GF-D8 (cell line): ENCODE results near the gene CDC16.
"Not testable (repeated sequence)": the region's sequence is repeated elsewhere in the genome, so short reads cannot be mapped to it uniquely, and the experiment has no call there.

Experiments
- DNase-seq: peaks from one replicate; lab custom pipeline; 2025; lab: John Stamatoyannopoulos, UW

Gene CDC16

DNA sequence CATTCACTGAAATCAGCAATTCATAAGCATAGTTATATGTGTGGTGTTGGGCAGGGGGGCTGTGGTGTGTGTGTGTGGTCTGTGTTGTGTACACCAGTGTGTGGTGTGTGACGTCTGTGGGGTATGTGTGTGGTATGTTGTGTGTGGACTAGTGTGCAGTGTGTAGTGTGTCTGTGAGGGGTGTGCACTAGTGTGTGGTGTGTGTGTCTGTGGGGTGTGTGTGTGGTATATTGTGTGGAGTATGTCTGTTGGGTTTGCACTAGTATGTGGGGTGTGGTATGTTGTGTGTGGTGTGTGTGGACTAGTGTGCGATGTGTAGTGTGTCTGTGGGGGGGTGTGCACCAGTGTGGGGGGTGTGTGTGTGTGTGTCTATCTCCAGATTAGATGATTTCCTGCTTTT, 7.2 kb upstream of the CDC16 start:
- no peak for DNase-seq

DNA sequence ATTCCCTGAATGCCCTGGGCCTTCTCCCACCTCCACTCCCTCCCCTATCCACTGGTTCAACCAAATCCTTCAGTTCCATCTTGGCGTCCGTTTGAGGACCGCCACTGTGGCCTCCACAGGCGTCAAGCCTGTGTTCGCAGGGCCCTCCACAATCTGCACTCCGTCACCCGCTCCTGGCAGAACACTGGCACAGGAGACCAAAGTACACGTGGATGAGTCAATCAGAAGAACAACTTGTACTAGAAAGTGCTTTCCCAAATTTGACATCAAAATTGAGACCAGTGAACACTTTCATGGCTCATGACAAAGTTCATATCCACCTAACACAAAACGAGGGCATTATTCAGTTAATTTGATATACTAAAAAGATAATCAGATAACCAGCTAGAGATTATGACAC, 6.5 kb upstream of the CDC16 start:
- DNase-seq: no peak

DNA sequence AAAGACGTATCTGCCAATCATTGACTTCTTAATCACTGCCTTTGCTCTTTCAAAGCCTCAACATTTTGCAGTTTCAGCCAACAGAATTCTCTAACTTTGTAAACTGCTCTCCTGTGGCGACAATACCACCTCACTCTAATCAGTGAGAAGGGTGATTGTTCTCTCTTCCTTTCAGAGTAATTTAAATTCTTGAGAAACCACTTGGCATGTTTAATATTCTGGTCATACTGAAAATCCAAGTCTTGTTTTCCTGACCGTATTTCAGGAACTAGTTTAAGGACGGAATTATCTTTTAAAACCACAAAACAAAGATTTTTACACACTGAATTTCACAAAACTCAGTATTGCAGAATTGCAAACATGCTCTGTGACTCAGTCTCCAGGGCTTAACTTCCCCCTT, 5.2 kb upstream of the CDC16 start:
- DNase-seq: no peak

- DNase-seq: no peak
Observed at GRCh38 chr13:114230117-114230516, 4.6 kb upstream of the CDC16 start.

- no peak for DNase-seq
Observed at GRCh38 chr13:114230575-114230974, 4.1 kb upstream of the CDC16 start.

DNA sequence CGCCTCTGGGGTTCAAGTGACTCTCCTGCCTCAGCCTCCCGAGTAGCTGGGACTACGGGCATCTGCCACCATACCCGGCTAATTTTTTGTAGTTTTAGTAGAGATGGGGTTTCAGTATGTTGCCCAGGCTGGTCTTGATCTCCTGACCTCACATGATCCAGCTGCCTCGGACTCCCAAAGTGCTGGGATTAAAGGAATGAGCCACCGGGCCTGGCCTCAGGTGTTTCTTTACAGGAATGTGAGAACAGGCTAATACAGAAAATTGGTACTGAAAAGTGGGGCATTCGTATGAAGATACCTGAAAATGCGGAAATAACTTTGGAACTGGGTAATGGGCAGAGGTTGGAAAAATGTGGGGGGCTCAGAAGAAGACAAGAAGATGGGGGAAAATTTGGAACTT, 2.8 kb upstream of the CDC16 start:
- DNase-seq: no peak

DNA sequence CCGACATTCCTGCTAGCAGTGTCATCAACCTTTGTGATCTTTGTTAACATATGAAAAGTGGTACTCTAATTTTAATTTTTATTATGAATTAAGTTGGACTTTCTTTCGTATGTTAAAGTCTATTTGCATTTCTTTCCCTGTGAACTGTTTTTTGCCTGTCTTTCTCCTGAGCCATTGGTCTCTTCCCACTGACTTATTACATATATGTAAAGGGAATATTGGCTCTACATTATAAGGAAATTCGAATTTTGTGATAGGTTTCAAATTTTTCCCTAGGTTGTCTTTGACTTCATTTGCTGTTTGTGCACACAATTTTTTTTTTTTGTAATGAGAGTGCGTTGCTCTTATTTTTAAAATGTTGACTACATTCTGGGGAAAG, 442 bp upstream of the CDC16 start:
- DNase-seq: no peak

DNA sequence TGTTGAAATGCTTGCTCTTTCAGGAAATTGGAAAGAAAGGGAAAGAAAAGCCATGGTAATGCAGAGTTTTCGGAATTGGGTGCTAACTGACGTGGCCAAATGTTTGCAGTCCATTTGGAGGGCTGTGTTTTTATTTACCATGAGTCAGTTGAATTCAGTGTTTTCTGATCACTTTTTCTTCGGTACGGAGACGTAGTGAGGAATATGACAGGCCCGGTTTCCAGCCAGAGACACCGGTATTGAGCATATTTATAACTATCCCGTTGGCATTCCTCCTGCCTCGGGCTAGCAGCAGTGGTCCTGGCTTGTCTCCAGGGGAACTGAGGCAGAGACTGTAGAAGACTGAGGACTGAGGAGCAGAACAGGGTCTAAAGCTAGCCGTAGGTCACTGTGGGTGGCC, 1.0 kb downstream of the CDC16 start:
- no peak for DNase-seq

- no peak for DNase-seq
Observed at GRCh38 chr13:114236227-114236626, 1.5 kb downstream of the CDC16 start.

DNA sequence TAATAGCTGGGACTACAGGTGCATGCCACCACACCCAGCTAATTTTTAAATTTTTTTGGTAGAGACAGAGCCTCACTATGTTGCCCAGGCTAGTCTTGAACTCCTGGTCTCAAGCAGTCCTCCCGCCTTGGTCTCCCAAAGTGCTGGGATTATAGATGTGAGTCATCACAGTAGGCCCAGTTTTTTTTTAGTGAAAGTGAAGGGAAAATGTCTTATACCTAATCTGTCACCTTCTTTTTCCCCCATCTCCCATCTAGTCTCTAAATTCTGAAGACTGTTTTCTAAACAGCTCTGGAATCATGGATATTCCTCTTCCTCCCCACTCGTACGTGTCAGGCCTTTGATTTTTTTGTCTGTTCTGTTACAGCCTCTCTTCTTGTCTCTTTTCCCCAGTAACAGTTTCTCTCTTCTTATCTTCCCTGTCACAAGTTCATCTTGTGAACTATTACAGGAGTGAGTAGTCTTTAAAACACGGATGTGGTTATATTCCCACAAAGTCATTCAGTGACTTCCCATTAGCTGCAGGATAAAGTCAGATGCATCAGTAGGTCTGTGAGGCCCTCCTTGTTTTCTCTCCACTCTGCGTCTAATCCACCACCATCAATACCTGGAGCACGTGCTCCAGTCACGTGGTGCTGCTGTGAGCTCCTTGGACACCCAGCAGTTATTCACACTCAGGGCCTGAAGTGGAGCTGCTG, 2.9 kb downstream of the CDC16 start:
- DNase-seq: no peak

- no peak for DNase-seq
Observed at GRCh38 chr13:114241918-114242317, 7.2 kb downstream of the CDC16 start.

DNA sequence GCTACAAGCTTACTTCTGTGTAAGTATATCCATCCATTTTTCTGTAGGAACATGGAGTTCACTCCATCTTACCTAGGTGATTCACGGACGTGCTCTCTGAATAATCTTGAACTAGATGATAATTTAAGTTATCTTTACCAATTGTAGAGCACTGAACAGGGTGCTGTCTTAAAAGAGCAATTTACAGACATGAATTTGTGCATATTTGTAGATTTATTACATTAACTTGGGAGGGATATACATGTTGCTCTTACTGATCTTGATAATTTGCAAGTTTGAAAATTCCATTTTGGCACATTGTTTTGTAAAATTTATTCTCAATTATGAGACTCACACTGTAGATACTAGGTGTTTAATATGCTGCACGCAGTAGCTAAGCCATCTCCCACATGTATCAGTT, 9.3 kb downstream of the CDC16 start:
- no peak for DNase-seq

DNA sequence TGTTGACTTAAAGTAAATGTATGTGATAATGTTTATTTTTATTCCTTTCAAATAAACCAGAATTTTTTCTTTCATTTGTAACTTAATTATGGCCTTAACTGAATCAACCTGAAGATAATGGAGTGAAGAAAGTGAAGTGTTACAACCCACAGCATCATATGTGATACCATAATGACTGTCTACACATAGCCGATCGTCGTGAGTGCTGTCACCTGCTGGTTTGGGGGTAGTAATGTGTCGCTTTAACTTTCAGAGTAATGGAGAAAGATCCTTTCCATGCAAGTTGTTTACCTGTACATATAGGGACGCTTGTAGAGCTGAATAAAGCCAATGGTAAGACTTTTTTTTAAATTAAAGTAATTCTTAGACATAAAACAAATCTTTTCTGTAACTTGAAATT, 9.9 kb downstream of the CDC16 start:
- no peak for DNase-seq

DNA sequence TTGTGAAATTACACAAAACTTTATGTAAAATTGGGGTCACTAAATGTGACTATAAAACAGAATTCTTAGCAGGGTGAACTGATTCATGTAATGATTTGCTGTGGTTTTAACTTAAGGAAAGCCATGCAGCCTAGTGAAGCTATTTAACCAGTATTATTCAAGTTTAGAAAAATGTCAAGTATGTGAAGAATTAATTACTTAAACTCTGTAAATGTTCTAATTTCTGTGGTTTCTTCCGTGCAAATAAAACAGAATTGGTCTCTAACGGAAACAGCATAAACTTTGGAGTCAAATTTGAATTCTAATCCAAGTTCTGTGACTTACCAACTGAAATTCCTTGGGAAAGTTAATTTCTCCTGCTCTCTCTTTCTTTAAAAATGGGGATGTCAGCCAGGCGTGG, 13.3 kb downstream of the CDC16 start:
- DNase-seq: no peak

DNA sequence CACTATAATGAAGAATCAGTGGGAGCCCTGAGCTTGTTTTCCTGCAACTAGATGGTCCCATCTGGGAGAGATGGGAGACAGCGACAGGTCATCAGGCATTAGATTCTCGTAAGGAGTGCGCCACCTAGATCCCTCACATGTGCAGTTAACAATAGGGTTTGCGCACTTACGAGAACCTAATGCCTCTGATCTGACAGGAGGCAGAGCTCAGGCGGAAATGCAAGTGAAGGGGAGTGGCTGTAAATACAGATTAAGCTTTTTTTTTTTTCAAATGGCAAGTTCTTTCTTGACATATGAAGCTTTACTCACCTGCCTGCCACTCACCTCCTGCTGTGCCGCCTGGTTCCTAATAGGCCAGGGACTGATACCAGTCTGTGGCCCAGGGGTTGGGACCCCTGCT, 14.4 kb downstream of the CDC16 start:
- DNase-seq: no peak

- not testable (repeated sequence) for DNase-seq
Observed at GRCh38 chr13:114251639-114252440, 17.1 kb downstream of the CDC16 start.

- DNase-seq: no peak
Observed at GRCh38 chr13:114256547-114256946, 21.9 kb downstream of the CDC16 start.

GRCh38 chr13:114257014-114257413, 22.3 kb downstream of the CDC16 start:
- no peak for DNase-seq

GRCh38 chr13:114258589-114258988, 23.9 kb downstream of the CDC16 start:
- no peak for DNase-seq

GRCh38 chr13:114259374-114259773, 24.7 kb downstream of the CDC16 start:
- DNase-seq: no peak

DNA sequence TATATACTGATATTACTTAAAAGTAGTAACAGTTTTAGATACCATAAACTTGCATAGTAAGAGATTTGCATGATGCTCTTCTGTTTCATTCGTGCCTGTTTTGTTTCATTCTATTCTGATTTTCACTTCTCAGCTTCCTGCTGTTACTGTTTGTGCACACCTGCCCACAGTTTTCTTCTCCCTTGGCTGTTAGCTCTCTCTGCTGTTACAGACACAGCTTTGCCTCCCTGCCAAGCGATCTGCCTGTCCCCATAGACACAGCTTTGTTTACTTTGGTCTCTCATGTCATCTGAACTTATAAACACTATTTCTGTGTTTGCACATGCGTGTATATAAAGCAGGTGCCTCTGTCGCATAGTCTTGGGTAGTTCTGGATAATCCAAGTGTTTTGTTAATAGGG, 25.3 kb downstream of the CDC16 start:
- no peak for DNase-seq

DNA sequence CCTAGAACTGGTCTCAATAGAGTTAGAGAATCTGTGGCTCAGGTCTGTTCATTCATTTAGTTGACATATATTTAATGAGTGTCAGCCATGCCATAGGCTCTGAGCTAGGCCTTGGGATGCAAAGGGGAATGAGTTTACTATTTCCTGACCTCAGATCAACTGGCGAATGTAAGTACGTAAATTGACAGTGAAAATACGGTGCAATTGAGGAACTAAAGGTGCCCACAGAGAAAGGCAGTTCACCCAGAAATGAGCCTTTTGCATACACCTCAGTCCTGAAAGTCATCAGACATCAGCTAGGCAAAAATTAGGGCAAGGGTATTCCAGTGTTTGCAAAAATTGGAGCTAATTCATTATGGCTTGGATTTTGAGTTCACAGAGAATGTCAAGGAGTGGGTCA, 26.1 kb downstream of the CDC16 start:
- DNase-seq: no peak

GRCh38 chr13:114261328-114261965, 26.8 kb downstream of the CDC16 start:
- no peak for DNase-seq
